Osteoblast (primary cell): ENCODE measurements around the gene MYO3A. TPM values are rescaled to one million over a fixed set of nuclear protein-coding genes. Genes with fewer than 3 reads are reported as not detected.

Source experiments
- DNase-seq: peaks from one replicate; pipeline ENCODE4 v3.0.0; 2011; ENCODE audit warnings: low spot score, mixed read lengths; ENCODE audit not compliant: insufficient read length; ENCODE audit errors: missing footprints
- H2AFZ ChIP-seq: 2 replicates; pipeline ENCODE4 v1.6.0; 2011; ENCODE audit warnings: mild to moderate bottlenecking, low read length
- H3K27ac ChIP-seq: 2 replicates; pipeline ENCODE4 v1.5.1; 2011; ENCODE audit warnings: mild to moderate bottlenecking, low read depth, low read length, moderate library complexity
- H3K27me3 ChIP-seq: 2 replicates; pipeline ENCODE4 v1.6.0; 2012; ENCODE audit warnings: mild to moderate bottlenecking, control low read depth, inconsistent platforms, low read length, moderate library complexity; ENCODE audit not compliant: insufficient read depth
- H3K36me3 ChIP-seq: 2 replicates; pipeline ENCODE4 v1.5.1; 2011; ENCODE audit warnings: mild to moderate bottlenecking, low read length, control low read depth, moderate library complexity; ENCODE audit not compliant: insufficient read depth
- H3K4me1 ChIP-seq: 2 replicates; pipeline ENCODE4 v1.5.1; 2011; ENCODE audit warnings: mild to moderate bottlenecking, low read length, control low read depth, moderate library complexity; ENCODE audit not compliant: insufficient read depth
- H3K4me2 ChIP-seq: 2 replicates; pipeline ENCODE4 v1.6.0; 2011; ENCODE audit warnings: mild to moderate bottlenecking, low read length; ENCODE audit not compliant: insufficient read depth
- H3K4me3 ChIP-seq: fragments of 200-600 bp; sonication (generic); 3 replicates; pipeline ENCODE4 v1.5.1; 2012; ENCODE audit warnings: mild to moderate bottlenecking, low read length, inconsistent platforms; ENCODE audit not compliant: insufficient read depth
- H3K79me2 ChIP-seq: 2 replicates; pipeline ENCODE4 v1.6.0; 2012; ENCODE audit warnings: mild to moderate bottlenecking, low read length, control low read depth, inconsistent platforms; ENCODE audit not compliant: insufficient read depth
- H3K9me3 ChIP-seq: 2 replicates; pipeline ENCODE4 v1.5.1; 2011; ENCODE audit warnings: low read depth, low read length, control low read depth
- H4K20me1 ChIP-seq: 2 replicates; pipeline ENCODE4 v1.6.0; 2012; ENCODE audit warnings: mild to moderate bottlenecking, low read length, control low read depth; ENCODE audit not compliant: insufficient read depth
- CTCF ChIP-seq: IDR thresholded peaks from 2 replicates; pipeline ENCODE4 v1.5.1; 2011; ENCODE audit warnings: mild to moderate bottlenecking, low read depth, low read length, moderate library complexity; ENCODE audit errors: extremely low read depth
- total RNA-seq: library from RNA; depleted of rRNA; stranded (reverse); fragments of >200 nt; gene quantifications from 2 replicates; pipeline ENCODE4 v1.2.3, GENCODE V29; 2012

Gene MYO3A
- total RNA-seq, 1 donor: not detected

GRCh38 chr10:26138613-26139012, 204.6 kb downstream of the MYO3A start:
- Histone ChIP-seq H3K4me1 (no peaks in the 10 kb centered on the region), H4K20me1 (no peaks in the 10 kb centered on the region), H3K4me2 (no peak overlapping the region), H3K9me3 (peaks cover 2% of the 10 kb centered on the region), H3K27me3 (no peaks in the 10 kb centered on the region), H3K79me2 (no peaks in the 10 kb centered on the region), H2AFZ (no peak overlapping the region), H3K36me3 (no peaks in the 10 kb centered on the region), H3K27ac (no peak overlapping the region), H3K4me3 (no peak overlapping the region)
- no peak for DNase-seq
- TF ChIP-seq CTCF: no peak

GRCh38 chr10:26156019-26156418, 222.0 kb downstream of the MYO3A start:
- no peak for DNase-seq
- Histone ChIP-seq H3K9me3 (no peaks in the 10 kb centered on the region), H3K4me1 (no peaks in the 10 kb centered on the region), H3K36me3 (no peaks in the 10 kb centered on the region), H3K27me3 (no peaks in the 10 kb centered on the region), H2AFZ (no peak overlapping the region), H3K4me3 (no peak overlapping the region), H3K27ac (no peak overlapping the region), H4K20me1 (no peaks in the 10 kb centered on the region), H3K4me2 (no peak overlapping the region), H3K79me2 (no peaks in the 10 kb centered on the region)
- TF ChIP-seq CTCF: no peak

- Histone ChIP-seq H4K20me1 (no peaks in the 10 kb centered on the region), H3K79me2 (no peaks in the 10 kb centered on the region), H3K4me1 (no peaks in the 10 kb centered on the region), H3K27ac (no peak overlapping the region), H3K27me3 (no peaks in the 10 kb centered on the region), H3K4me3 (no peak overlapping the region), H3K9me3 (no peaks in the 10 kb centered on the region), H2AFZ (no peak overlapping the region), H3K36me3 (no peaks in the 10 kb centered on the region), H3K4me2 (no peak overlapping the region)
- no peak for DNase-seq
- no peak for TF ChIP-seq CTCF
Observed at GRCh38 chr10:26157734-26158133, 223.7 kb downstream of the MYO3A start.

GRCh38 chr10:26169466-26169865, 235.4 kb downstream of the MYO3A start:
- H3K4me2 ChIP-seq: no peak overlapping the region
- H3K79me2 ChIP-seq: no peaks in the 10 kb centered on the region
- H4K20me1 ChIP-seq: no peaks in the 10 kb centered on the region
- no peak overlapping the region for H3K4me3 ChIP-seq
- no peaks in the 10 kb centered on the region for H3K36me3 ChIP-seq
- H3K9me3 ChIP-seq: no peaks in the 10 kb centered on the region
- TF ChIP-seq CTCF: no peak
- no peak overlapping the region for H2AFZ ChIP-seq
- H3K4me1 ChIP-seq: no peaks in the 10 kb centered on the region
- no peaks in the 10 kb centered on the region for H3K27me3 ChIP-seq
- H3K27ac ChIP-seq: no peak overlapping the region
- DNase-seq: no peak
